ENCODE results near the gene SYCP2. TPM values are rescaled to one million over a fixed set of nuclear protein-coding genes. Genes with fewer than 3 reads are reported as not detected.
"Not testable (repeated sequence)": the region's sequence is repeated elsewhere in the genome, so short reads cannot be mapped to it uniquely, and the experiment has no call there.

The SYCP2 gene
- total RNA-seq, 1 donor from 2014 or later, result 2.5 TPM

DNA sequence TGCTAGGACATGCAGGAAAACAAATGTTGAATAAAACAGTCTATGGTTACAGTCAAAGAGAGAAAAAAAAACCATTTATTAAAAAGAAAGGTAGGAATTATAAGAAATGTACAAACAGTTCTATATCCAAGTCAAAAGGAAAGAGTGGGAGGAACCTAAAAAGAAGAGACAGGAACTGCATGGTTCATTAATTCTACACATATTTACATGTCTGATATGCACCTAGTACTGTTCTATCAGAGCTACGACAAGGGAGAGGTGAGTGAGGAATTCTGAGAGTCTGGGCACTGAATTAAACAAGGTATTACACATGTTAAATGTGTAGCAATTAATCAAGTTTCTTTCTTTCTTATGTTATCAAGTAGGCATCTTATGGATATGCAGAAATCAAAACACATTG is 41.9 kb downstream of the SYCP2 start:
- H3K27me3 Mint-ChIP-seq (ENCODE audit: low read depth), result no peaks in the 10 kb centered on the region
- peaks cover 2% of the 10 kb centered on the region for H3K36me3 Mint-ChIP-seq (ENCODE audit: low read depth)
- no peaks in the 10 kb centered on the region for H3K4me1 Mint-ChIP-seq (ENCODE audit: low read depth)
- TF ChIP-seq, protein P1, sequence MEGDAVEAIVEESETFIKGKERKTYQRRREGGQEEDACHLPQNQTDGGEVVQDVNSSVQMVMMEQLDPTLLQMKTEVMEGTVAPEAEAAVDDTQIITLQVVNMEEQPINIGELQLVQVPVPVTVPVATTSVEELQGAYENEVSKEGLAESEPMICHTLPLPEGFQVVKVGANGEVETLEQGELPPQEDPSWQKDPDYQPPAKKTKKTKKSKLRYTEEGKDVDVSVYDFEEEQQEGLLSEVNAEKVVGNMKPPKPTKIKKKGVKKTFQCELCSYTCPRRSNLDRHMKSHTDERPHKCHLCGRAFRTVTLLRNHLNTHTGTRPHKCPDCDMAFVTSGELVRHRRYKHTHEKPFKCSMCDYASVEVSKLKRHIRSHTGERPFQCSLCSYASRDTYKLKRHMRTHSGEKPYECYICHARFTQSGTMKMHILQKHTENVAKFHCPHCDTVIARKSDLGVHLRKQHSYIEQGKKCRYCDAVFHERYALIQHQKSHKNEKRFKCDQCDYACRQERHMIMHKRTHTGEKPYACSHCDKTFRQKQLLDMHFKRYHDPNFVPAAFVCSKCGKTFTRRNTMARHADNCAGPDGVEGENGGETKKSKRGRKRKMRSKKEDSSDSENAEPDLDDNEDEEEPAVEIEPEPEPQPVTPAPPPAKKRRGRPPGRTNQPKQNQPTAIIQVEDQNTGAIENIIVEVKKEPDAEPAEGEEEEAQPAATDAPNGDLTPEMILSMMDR (IDR thresholded peaks at IDR 0.05), result no peak
- no peak overlapping the region for H3K27ac Mint-ChIP-seq (ENCODE audit: unreplicated experiment)
- no peaks in the 10 kb centered on the region for H3K9me3 Mint-ChIP-seq (ENCODE audit: low read depth)
- no peak overlapping the region for H3K4me3 Mint-ChIP-seq (ENCODE audit: unreplicated experiment)
- no peak for DNase-seq (ENCODE audit: low spot score)

DNA sequence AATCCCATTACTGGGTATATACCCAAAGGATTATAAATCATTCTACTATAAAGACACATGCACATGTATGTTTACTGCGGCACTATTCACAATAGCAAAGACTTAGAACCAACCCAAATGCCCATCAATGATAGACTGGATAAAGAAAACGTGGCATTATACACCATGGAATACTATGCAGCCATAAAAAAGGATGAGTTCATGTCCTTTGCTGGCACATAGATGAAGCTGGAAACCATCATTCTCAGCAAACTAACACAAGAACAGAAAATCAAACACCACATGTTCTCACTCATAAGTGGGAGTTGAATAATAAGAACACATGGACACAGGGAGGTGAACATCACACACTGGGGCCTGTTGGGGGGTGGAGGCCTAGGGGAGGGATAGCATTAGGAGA is 43.4 kb downstream of the SYCP2 start:
- H3K36me3 Mint-ChIP-seq (ENCODE audit: low read depth); H3K9me3 Mint-ChIP-seq (ENCODE audit: low read depth); H3K4me3 Mint-ChIP-seq (ENCODE audit: unreplicated experiment); DNase-seq (ENCODE audit: low spot score); H3K4me1 Mint-ChIP-seq (ENCODE audit: low read depth); H3K27me3 Mint-ChIP-seq (ENCODE audit: low read depth); H3K27ac Mint-ChIP-seq (ENCODE audit: unreplicated experiment): not testable (repeated sequence)

- peaks cover 2% of the 10 kb centered on the region for H3K36me3 Mint-ChIP-seq (ENCODE audit: low read depth)
- no peaks in the 10 kb centered on the region for H3K4me1 Mint-ChIP-seq (ENCODE audit: low read depth)
- H3K9me3 Mint-ChIP-seq (ENCODE audit: low read depth), result no peaks in the 10 kb centered on the region
- H3K27ac Mint-ChIP-seq (ENCODE audit: unreplicated experiment), result no peak overlapping the region
- no peaks in the 10 kb centered on the region for H3K27me3 Mint-ChIP-seq (ENCODE audit: low read depth)
- DNase-seq (ENCODE audit: low spot score), result no peak
- TF ChIP-seq, protein P1 (IDR thresholded peaks at IDR 0.05), result no peak
- no peak overlapping the region for H3K4me3 Mint-ChIP-seq (ENCODE audit: unreplicated experiment)
Observed at GRCh38 chr20:59888050-59888449, 45.4 kb downstream of the SYCP2 start.

DNA sequence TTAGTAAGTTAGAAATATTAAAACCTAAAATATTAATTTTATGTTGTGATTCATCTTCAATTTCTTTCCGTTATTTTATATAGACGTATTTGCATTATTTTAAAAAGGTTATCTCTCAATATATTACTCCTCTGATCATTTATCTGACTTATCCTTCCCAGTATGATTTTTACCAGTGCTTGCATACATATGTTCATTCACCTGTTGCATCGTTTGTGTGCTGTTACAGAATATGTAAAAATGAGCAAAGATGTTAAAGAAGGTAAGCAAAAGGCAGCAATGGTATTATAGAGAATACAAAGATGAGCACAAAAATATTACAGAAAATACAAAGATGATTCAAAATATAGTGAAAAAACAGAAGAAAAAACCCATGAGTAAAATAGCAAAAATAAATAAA is 48.9 kb downstream of the SYCP2 start:
- Mint-ChIP-seq H3K36me3 (ENCODE audit: low read depth) (no peaks in the 10 kb centered on the region), H3K27me3 (ENCODE audit: low read depth) (no peaks in the 10 kb centered on the region), H3K9me3 (ENCODE audit: low read depth) (no peaks in the 10 kb centered on the region), H3K4me1 (ENCODE audit: low read depth) (no peaks in the 10 kb centered on the region), H3K27ac (ENCODE audit: unreplicated experiment) (no peak overlapping the region), H3K4me3 (ENCODE audit: unreplicated experiment) (no peak overlapping the region)
- no peak for DNase-seq (ENCODE audit: low spot score)
- TF ChIP-seq, protein P1 (IDR thresholded peaks at IDR 0.05), result no peak

- Mint-ChIP-seq H3K27me3 (ENCODE audit: low read depth) (no peaks in the 10 kb centered on the region), H3K4me1 (ENCODE audit: low read depth) (peaks cover 6% of the 10 kb centered on the region), H3K4me3 (ENCODE audit: unreplicated experiment) (no peak overlapping the region), H3K9me3 (ENCODE audit: low read depth) (peaks cover 4% of the 10 kb centered on the region), H3K36me3 (ENCODE audit: low read depth) (peaks cover 1% of the 10 kb centered on the region), H3K27ac (ENCODE audit: unreplicated experiment) (no peak overlapping the region)
- DNase-seq (ENCODE audit: low spot score), result no peak
- TF ChIP-seq, protein P1 (IDR thresholded peaks at IDR 0.05), result no peak
Observed at GRCh38 chr20:59880198-59880597, 53.2 kb downstream of the SYCP2 start.

DNA sequence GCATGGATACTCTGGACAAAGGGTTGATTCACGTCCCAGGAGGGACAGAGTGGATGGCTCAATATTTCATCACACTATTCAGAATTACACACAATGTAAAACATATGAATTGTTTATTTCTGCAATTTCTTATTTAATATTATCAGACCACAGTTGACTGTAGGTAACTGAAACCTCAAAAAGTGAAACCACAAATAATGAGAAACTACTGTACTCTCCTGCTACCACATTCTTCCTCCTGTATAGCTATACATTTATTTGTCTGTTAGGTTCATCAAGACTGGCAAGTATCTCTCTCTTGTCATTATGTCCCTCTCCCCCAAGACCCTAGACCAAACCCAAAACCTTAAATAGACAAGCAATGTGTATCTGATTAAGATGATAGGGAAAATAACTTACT is 60.0 kb downstream of the SYCP2 start:
- Mint-ChIP-seq H3K4me1 (ENCODE audit: low read depth) (no peaks in the 10 kb centered on the region), H3K9me3 (ENCODE audit: low read depth) (no peaks in the 10 kb centered on the region), H3K36me3 (ENCODE audit: low read depth) (no peaks in the 10 kb centered on the region), H3K27ac (ENCODE audit: unreplicated experiment) (no peak overlapping the region), H3K27me3 (ENCODE audit: low read depth) (no peaks in the 10 kb centered on the region), H3K4me3 (ENCODE audit: unreplicated experiment) (no peak overlapping the region)
- TF ChIP-seq, protein P1 (IDR thresholded peaks at IDR 0.05), result no peak
- DNase-seq (ENCODE audit: low spot score), result no peak

Measured in chondrocyte (in vitro differentiated cells).